ENCODE data around the gene PFKFB2. TPM values are rescaled to one million over a fixed set of nuclear protein-coding genes. Genes with fewer than 3 reads are reported as not detected.

PFKFB2 gene
- total and polyA plus RNA-seq, 2 donors (not counting 3 experiments of a cell fraction or from before 2014, with no cell fraction given): 0.70 to 2.0 TPM

- ChIA-PET CTCF (interaction anchor here (0.8 to 1.2 kb wide), 2 partner anchors 16 to 20 kb away, joined by 3 read pairs; partner anchors contain the start of gene PFKFB2), POLR2A (no interaction called here)
- no peaks in the 10 kb centered on the region for H3K9me1 ChIP-seq (replicated peaks; ENCODE audit: control insufficient read depth, extremely low read depth, insufficient read depth, low read length)
These were observed 19.8 kb upstream of the PFKFB2 start for GRCh38 chr1:207033302-207033701.

More at GRCh38 chr1:207033302-207033701, 19.8 kb upstream of the PFKFB2 start:
- no TSS peak for BruUV-seq (replicated peaks)
- no peak for FAIRE-seq
- H3K4me3 ChIP-seq (replicated peaks in 1 of 3; ENCODE audit: insufficient read depth in 1 of 3, low read depth in 1 of 3, low read length in 3 of 3): no peak overlapping the region
- no peaks in the 10 kb centered on the region for H3K79me2 ChIP-seq (ENCODE audit: control insufficient read depth, insufficient read depth, low read length)
- H3K27ac ChIP-seq (ENCODE audit: insufficient read depth, low read depth, low read length): no peak overlapping the region
- peaks cover 11 to 43% of the 10 kb centered on the region in 2 experiments for H3K27me3 ChIP-seq (ENCODE audit: control insufficient read depth in 2 of 2, insufficient read depth in 2 of 2, low read length in 2 of 2)
- no peak overlapping the region for H3K9ac ChIP-seq (replicated peaks; ENCODE audit: extremely low read depth, insufficient read depth, low read length)
- intact Hi-C loops (cut with micrococcal nuclease) (no loop called here), dilution Hi-C loops (cut with MboI; ENCODE audit: extremely low pct_ligation_motif_present, low sequenced_read_pairs) (no loop called here)
- TF ChIP-seq FOS (IDR thresholded peaks at IDR 0.05; ENCODE audit: borderline replicate concordance, insufficient read depth, low read length) (no peak), POLR2AphosphoS5 (IDR thresholded peaks at IDR 0.05; ENCODE audit: insufficient read depth, low read depth, low read length) (no peak), EZH2 (IDR thresholded peaks at IDR 0.05; ENCODE audit: borderline replicate concordance, low read depth, low read length, severe bottlenecking) (no peak), MYC (IDR thresholded peaks at IDR 0.05; ENCODE audit: low read depth, low read length) (no peak), MAX (IDR thresholded peaks at IDR 0.05; ENCODE audit: insufficient read depth, insufficient read length) (no peak), CTCF (IDR thresholded peaks at IDR 0.05; ENCODE audit: extremely low read depth in 1 of 2, insufficient read depth in 1 of 2, low read depth in 1 of 2, low read length in 2 of 2) (no peak), JUN (IDR thresholded peaks at IDR 0.05; ENCODE audit: borderline replicate concordance, insufficient read depth, insufficient read length, low read depth) (no peak), GATA2 (IDR thresholded peaks at IDR 0.05; ENCODE audit: insufficient read depth, insufficient read length, low read depth, low read length) (no peak), POLR2A (IDR thresholded peaks at IDR 0.05; ENCODE audit: low read depth, low read length) (no peak)
- H3K4me1 ChIP-seq (ENCODE audit: control insufficient read depth, extremely low read depth, insufficient read depth, low read length): no peaks in the 10 kb centered on the region
- no peaks in the 10 kb centered on the region for H3K9me3 ChIP-seq (replicated peaks; ENCODE audit: control insufficient read depth, insufficient read depth, low read length)
- H3K36me3 ChIP-seq (ENCODE audit: control insufficient read depth in 2 of 2, extremely low read depth in 1 of 2, insufficient read depth in 2 of 2, low read length in 2 of 2): no peaks in the 10 kb centered on the region
- H2AFZ ChIP-seq (ENCODE audit: low read depth, low read length): no peak overlapping the region
- no peak overlapping the region for H3K4me2 ChIP-seq (ENCODE audit: insufficient read depth, low read length)
- DNase-seq (ENCODE audit: low read depth, low spot score): no peak
- no peaks in the 10 kb centered on the region for H4K20me1 ChIP-seq (replicated peaks; ENCODE audit: control insufficient read depth, extremely low read depth, insufficient read depth, low read length)
